NOMO-1 treated with dmso at 0.1 percent for 144 hours (cell line): ENCODE data around the gene AGRP.

Source experiments
- DNase-seq: peaks from one replicate; lab custom pipeline; 2025; ENCODE audit not compliant: unreplicated experiment; lab: John Stamatoyannopoulos, UW

AGRP gene

GRCh38 chr16:67463691-67464090, 19.7 kb downstream of the AGRP start:
- no peak for DNase-seq

GRCh38 chr16:67463059-67463458, 20.3 kb downstream of the AGRP start:
- no peak for DNase-seq

GRCh38 chr16:67462279-67462655, 21.1 kb downstream of the AGRP start:
- DNase-seq = no peak

GRCh38 chr16:67461600-67462278, 21.6 kb downstream of the AGRP start:
- DNase-seq = no peak

GRCh38 chr16:67460961-67461360, 22.4 kb downstream of the AGRP start:
- DNase-seq = no peak

- no peak for DNase-seq
Observed at GRCh38 chr16:67460168-67460567, 23.2 kb downstream of the AGRP start.

GRCh38 chr16:67459861-67460150, 23.5 kb downstream of the AGRP start:
- no peak for DNase-seq

GRCh38 chr16:67459066-67459860, 24.1 kb downstream of the AGRP start:
- DNase-seq = no peak

- no peak for DNase-seq
Observed at GRCh38 chr16:67458121-67458641, 25.2 kb downstream of the AGRP start.

- no peak for DNase-seq
Observed at GRCh38 chr16:67457611-67458010, 25.7 kb downstream of the AGRP start.

- DNase-seq = no peak
Observed at GRCh38 chr16:67456391-67457081, 26.8 kb downstream of the AGRP start.

- no peak for DNase-seq
Observed at GRCh38 chr16:67454852-67455251, 28.5 kb downstream of the AGRP start.

- no peak for DNase-seq
Observed at GRCh38 chr16:67454104-67454503, 29.2 kb downstream of the AGRP start.

- DNase-seq = no peak
Observed at GRCh38 chr16:67451704-67452435, 31.5 kb downstream of the AGRP start.

GRCh38 chr16:67451061-67451703, 32.2 kb downstream of the AGRP start:
- DNase-seq = no peak

GRCh38 chr16:67449739-67450138, 33.6 kb downstream of the AGRP start:
- no peak for DNase-seq

- DNase-seq = no peak
Observed at GRCh38 chr16:67449336-67449735, 34.0 kb downstream of the AGRP start.

- DNase-seq = no peak
Observed at GRCh38 chr16:67448580-67448979, 34.8 kb downstream of the AGRP start.

- DNase-seq = peak; percentile 38
Observed at GRCh38 chr16:67447508-67448076, 35.8 kb downstream of the AGRP start.

- no peak for DNase-seq
Observed at GRCh38 chr16:67446968-67447507, 36.3 kb downstream of the AGRP start.
